GM18507 (cell line): ENCODE data around the gene RANBP17.

Source experiments
- DNase-seq: peaks from one replicate; pipeline ENCODE4 v3.0.0; 2011; ENCODE audit warnings: low read depth; ENCODE audit not compliant: insufficient read length; ENCODE audit errors: extremely low spot score
- FAIRE-seq: peaks from 2 replicates; lab custom pipeline; 2011; peaks lifted over from hg19 to GRCh38; lab: Jason Lieb, UNC

Gene RANBP17

DNA sequence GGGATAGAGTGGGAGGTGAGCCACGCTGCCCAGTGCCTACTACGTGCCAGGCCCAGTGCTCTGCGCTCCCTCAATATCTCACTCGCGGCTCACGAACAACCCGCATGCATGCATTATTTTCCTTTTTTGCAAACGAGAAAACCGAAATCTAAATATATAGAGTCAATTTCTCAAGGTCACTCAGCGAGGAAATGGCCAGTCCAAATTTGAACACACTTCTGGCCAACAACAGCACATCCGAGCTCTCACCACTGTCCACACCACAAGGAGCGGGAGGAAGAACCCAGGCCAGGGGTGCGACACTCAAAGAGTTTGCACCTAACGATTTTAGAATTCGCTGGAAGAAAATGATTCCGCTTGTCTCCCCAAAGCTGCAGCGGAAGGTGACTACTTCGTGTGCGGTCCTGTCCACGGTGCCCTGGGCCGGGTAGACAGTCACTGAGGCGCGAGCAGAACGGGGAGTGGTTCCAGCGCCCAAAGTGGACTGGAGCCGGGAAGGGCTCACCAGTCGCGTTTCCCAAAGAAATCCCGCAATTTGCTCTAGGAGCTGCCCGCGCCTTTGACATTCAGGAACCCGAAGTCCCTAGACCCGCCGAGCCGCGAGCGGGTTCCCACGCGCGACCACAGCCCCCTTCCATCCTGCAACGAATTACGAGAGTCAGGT, 446.1 kb downstream of the RANBP17 start:
- FAIRE-seq: no peak
- no peak for DNase-seq

DNA sequence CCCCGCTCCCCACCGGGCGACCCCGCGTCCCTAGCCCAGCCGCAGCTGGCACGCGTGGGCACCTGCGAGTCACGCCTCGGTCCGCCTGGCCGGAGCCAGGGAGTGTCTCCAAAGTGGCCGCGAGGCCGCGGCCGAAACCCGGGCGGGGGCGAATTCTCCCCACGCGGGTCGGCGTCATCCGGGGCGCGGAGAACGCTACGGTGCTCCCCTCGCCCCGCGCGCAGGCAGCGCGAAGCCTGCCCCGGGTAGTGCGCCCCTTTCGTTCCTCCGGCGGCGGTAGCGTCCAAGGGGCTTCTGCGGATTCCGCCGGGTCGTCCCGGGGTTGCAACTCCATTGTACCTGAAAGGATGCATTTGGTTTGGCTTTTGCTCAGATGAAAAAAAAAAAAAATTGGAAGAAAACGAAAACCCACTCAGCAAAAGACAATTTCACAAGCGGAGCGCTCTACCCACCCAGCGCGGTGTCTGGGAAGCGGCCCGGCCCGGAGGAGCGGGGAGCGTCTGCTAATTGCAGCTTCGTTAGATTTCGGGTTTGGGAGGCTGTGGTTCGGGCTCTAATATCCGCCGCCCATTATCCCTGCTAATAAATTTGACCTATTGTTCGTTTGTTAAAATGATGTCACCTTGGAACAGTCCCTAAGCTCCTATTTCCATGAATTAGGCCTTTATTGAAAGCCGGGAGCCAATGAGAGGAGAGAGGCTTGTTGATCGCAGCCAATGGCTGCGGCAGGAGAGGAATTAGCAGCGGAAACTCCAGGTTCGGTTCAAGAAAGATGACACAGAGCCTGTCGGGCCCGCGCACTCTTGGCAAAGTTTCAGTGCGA, 446.8 kb downstream of the RANBP17 start, which contains the start of gene TLX3:
TSS of gene TLX3 (plus strand) at position 796 of the 823 bp plus-strand sequence. CDS start 118 bp downstream, outside the sequence.
- no peak for FAIRE-seq
- no peak for DNase-seq

GRCh38 chr5:171309276-171310211, 447.7 kb downstream of the RANBP17 start:
- FAIRE-seq (no peak), DNase-seq (no peak)

DNA sequence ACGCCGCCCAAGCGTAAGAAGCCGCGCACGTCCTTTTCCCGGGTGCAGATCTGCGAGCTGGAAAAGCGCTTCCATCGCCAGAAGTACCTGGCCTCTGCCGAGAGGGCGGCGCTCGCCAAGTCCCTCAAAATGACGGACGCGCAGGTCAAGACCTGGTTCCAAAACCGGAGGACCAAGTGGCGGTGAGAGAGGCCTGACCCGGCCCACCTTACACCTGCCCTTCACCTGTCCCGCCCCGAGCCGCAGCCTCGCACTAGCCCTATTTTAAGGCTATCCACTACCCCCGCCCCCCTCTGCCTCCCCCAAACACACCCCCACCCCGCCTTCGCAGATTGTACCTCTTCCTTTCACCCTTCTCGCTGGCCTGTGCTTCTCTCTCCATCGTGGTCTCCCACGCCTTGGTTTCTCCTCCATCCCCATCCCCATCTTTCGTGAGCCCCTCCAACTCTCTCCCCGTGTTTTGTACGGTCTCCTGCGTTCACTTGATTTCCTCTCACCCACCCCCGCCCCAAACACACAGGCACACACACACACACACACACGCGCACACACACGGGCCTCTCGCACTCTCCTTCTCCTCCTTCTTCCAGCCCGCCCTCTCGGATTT, 448.5 kb downstream of the RANBP17 start:
- no peak for FAIRE-seq
- DNase-seq: no peak

DNA sequence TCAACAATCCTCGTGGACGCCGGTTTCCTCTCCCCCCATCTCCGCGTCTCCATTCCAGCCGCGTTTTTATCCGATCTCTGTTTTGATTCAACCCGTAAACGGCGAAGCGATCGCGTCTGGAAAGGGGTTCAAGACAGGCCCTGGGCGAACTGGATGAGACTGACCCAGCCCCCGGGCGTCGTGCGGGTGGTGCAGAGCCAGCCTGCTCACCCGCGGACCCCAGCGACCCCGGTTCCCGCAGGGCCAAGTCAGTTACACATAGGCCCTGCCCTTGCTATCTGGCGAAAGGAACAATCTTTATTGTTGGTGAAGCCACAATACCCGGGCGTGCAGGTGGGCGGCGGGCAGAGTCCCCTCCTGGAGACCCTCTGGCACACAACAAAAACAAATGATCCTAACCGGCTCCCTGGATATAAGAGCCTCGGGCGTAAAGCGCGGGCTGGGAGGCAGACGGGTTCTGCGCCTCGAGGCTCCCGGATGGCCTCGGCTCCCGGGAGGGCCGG, 449.1 kb downstream of the RANBP17 start:
- DNase-seq (no peak), FAIRE-seq (no peak)

DNA sequence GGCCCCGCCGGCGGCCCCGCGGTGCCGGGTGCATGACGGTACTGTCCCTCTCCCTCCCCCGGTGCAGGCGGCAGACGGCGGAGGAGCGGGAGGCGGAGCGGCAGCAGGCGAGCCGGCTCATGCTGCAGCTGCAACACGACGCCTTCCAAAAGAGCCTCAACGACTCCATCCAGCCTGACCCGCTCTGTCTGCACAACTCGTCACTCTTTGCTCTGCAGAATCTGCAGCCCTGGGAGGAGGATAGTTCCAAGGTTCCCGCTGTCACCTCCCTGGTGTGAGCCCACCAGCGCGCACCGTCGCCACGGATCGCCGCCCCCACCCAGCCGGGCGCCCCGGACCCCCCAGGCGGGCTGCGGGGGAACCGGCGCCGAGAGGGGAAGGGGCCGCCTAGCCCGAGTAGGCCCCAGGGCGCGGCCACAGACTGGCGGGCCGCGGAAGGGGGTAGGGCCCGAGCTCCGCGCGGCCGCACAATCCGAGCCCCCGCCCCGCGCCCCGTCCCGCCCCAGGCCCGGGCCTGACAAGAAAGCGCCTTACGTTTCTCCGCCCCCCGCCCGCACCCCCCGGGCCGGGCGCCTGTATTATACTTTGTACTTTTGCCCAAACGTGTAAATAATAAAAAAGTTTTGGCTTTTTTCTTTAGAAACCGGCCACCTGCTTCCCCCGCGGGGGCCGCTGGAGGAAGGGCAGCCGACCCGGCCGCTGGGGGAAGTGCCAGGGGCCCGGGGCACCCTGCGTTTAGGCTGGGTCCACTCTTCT, 449.7 kb downstream of the RANBP17 start:
- FAIRE-seq (no peak), DNase-seq (no peak)

DNA sequence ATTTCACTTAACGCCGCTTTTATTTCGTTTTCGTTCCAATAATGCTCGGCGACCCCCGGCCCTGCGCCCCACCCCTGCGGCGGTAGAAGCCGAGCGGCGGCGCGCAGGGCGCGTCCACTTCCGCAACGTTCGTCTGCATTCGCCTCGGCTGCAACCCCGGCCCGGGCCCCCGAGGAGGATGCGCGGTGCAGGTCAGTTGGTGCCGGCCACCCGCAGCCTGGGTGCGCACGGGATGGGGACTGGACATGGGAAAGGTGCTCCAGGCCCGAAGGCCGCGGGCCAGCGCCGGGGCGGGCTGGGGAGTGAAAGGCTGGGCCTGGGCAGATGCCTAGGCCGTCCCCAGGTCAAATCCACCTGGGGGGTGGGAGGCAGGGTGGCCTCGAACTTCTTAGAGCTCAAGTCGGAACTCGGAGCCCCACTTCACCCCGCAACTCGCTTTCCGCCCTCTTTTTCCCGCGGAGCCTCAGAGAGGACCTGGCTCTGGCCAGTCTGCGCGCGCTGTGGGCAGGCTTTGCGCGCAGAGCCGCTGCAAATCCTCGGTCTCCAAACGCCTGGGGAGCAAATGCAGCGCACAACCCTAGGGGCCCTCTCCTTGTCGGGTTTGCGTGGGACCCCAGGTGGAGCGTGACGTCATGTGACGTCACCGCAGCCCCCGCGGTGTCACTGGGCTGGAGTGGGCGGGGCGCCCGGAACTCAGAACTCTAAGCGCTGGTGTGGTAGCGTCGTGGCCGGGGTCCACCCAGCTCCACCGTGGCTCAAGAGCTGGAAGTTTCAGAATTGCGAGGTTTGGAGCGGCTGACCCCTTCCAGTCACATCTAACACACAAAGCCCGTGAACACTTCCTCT, 450.5 kb downstream of the RANBP17 start:
- FAIRE-seq (no peak), DNase-seq (no peak)

- DNase-seq: no peak
- FAIRE-seq: no peak
Observed at GRCh38 chr5:171313481-171314206, 451.8 kb downstream of the RANBP17 start.

DNA sequence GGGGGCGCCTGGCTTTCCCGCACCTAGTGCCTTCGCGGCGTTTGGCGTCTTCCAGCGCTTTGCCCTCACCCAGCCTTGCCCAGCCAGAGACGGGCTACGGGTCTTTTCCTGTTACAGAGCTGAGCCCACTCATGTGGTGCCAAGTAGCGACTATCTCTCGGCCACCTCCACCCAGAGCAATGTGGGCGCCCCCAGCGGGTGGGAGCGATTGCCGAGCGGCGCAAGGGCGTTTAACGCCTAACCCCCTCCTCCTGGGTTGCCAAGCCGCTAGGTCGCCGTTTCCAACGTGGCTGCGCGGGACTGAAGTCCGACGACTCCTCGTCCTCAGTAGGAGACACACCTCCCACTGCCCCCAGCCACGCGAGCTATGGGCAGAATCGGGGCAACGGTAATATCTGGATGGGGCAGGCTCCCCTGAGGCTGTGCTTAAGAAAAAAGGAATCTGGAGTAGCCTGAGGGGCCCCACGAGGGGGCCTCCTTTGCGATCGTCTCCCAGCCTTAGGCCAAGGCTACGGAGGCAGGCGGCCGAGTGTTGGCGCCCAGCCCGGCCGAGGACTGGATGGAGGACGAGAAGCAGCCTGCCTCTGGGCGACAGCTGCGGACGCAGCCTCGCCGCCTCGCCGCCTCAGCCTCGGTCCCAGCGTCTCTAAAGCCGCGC, 453.0 kb downstream of the RANBP17 start:
- no peak for FAIRE-seq
- no peak for DNase-seq

DNA sequence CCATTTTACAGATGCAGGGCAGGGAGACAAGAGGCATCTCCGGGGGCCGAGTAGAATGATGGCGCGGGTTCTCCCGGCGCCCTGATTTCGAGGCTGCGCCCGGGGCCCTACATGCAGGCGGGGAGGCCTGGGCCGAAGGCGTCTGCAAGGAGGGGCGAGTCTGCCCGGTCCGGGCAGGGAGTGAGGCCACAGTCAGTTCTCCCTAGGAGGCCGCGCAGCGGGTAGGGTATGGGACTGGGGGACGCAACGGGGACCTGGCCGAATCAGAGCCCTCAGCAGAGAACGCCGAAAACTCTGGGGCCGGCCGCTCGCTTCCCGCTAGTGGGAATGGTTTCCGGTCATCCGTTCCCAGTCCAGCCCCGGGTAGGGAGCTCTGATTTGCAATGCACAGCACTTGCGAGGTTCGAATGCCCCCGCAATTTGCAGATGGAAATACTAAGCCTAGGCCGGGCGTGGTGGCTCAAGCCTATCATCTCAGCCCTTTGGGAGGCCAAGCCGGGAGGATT, 453.6 kb downstream of the RANBP17 start:
- FAIRE-seq: no peak
- DNase-seq: no peak

GRCh38 chr5:171315925-171316257, 454.1 kb downstream of the RANBP17 start:
- FAIRE-seq (no peak), DNase-seq (no peak)

GRCh38 chr5:171316258-171317121, 454.7 kb downstream of the RANBP17 start:
- FAIRE-seq (no peak), DNase-seq (no peak)

DNA sequence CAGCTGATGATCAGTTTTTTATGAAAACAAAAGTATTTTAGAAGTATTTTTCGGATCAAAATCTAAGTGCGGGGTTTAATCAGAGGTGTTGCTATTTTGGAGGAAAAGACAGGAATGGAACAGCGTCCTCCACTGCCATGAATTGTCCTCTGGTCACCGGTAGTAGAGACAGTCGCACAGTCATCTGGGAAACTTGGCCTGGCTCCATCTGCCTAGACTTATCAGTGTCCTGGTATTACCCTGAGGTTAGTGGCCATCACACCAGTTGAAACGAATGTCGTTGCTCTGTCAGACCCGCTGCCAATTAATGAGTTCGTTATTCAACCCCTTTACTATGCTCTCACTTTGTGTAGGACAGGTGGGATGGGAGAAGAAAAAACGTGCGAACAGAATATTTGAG, 455.4 kb downstream of the RANBP17 start:
- DNase-seq (no peak), FAIRE-seq (no peak)

DNA sequence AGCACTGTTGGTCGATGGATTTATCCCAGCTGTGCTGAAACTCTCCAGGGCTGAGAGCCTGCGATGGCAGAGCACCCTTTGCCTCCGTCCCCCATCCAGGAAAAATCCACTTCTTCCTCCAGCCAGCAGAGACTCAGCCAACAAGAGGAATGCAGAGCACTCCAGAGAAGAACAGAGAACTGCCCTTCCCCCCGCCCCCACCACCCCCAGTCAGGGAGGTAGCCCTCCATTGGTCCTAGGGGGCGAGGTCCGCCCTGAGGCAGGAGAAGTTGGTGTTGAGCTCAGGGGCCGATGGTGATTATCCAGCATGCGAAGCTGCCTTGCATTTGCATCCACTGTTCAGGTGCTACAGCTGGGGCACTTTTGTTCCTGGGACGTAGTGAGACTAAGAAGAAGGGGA, 456.2 kb downstream of the RANBP17 start:
- FAIRE-seq: no peak

DNA sequence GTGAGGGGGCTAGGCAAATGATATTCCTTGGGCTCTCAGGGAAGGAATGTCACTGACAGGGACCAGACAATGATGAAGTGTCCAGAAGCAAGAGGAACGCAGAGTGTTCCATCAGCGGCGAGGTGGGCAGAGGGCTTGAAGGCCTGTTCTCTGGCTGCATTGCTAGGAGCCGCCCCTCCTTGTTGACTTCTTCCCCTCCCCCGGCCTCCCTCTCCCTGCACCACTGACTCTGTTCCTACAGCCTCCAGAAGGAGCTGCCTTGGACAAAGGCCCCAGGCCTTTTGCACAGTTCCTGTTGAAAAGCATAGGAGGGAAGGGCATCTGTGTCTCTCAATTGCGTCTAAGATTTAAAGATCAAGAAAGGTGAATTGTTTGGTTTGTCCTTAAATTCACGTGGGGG, 459.6 kb downstream of the RANBP17 start:
- FAIRE-seq (no peak), DNase-seq (no peak)

More for the DNA sequence above, 456.2 kb downstream of the RANBP17 start:
- DNase-seq: no peak

GRCh38 chr5:171322527-171322926, 460.7 kb downstream of the RANBP17 start:
- FAIRE-seq: no peak
- DNase-seq: no peak
